Measurements from ENCODE around the gene DDC.

DDC gene

GRCh38 chr7:50513166-50513871 is 51.9 kb downstream of the DDC start:
- no peak for DNase-seq

GRCh38 chr7:50512384-50512783 is 52.8 kb downstream of the DDC start:
- no peak for DNase-seq

GRCh38 chr7:50509459-50509858 is 55.7 kb downstream of the DDC start:
- DNase-seq = no peak

GRCh38 chr7:50508471-50508943 is 56.7 kb downstream of the DDC start:
- no peak for DNase-seq

GRCh38 chr7:50507898-50508470 is 57.2 kb downstream of the DDC start:
- DNase-seq = no peak

GRCh38 chr7:50505553-50506210 is 59.5 kb downstream of the DDC start:
- no peak for DNase-seq

GRCh38 chr7:50504646-50505546 is 60.3 kb downstream of the DDC start:
- DNase-seq = no peak

- no peak for DNase-seq
Observed at GRCh38 chr7:50502947-50503346, 62.3 kb downstream of the DDC start.

- no peak for DNase-seq
Observed at GRCh38 chr7:50502001-50502684, 63.1 kb downstream of the DDC start.

- DNase-seq = no peak
Observed at GRCh38 chr7:50499092-50499491, 66.1 kb downstream of the DDC start.

GRCh38 chr7:50497968-50498367 is 67.2 kb downstream of the DDC start:
- no peak for DNase-seq

GRCh38 chr7:50497068-50497642 is 68.0 kb downstream of the DDC start:
- DNase-seq = no peak

GRCh38 chr7:50496569-50496968 is 68.6 kb downstream of the DDC start:
- DNase-seq = no peak

GRCh38 chr7:50495746-50496145 is 69.5 kb downstream of the DDC start:
- DNase-seq = no peak

GRCh38 chr7:50492770-50493519 is 72.3 kb downstream of the DDC start:
- DNase-seq = no peak

GRCh38 chr7:50491943-50492342 is 73.3 kb downstream of the DDC start:
- DNase-seq = no peak

GRCh38 chr7:50491209-50491608 is 74.0 kb downstream of the DDC start:
- DNase-seq = no peak

- DNase-seq = no peak
Observed at GRCh38 chr7:50488379-50488778, 76.8 kb downstream of the DDC start.

GRCh38 chr7:50486512-50486911 is 78.7 kb downstream of the DDC start:
- DNase-seq = peak; percentile 43

- no peak for DNase-seq
Observed at GRCh38 chr7:50481867-50482266, 83.3 kb downstream of the DDC start.

GRCh38 chr7:50480797-50481196 is 84.4 kb downstream of the DDC start:
- DNase-seq = no peak

All from NCI-H2227 treated with DMSO at 0.1 percent for 48 hours (cell line).